A549 (cell line): ENCODE results near the gene SELENOM.

Source experiments
- CBX8 ChIP-seq: fragments of 200-600 bp; sonication (generic); IDR thresholded peaks from 2 replicates; pipeline ENCODE4 v1.6.1; 2016
- CHD4 ChIP-seq: fragments of 200-600 bp; sonication (generic); IDR thresholded peaks from 2 replicates; pipeline ENCODE4 v1.6.1; 2016; ENCODE audit warnings: antibody characterized with exemption, mild to moderate bottlenecking, borderline replicate concordance
- CTCF ChIP-seq: fragments of >200 bp; sonication (Bioruptor Twin); formaldehyde crosslinking; IDR thresholded peaks from 3 replicates; pipeline ENCODE4 v1.5.1; 2016
- JUN ChIP-seq, 2 experiments: fragments of >200 bp; sonication (Bioruptor Twin); formaldehyde crosslinking; IDR thresholded peaks; 2 replicates in 1 of 2; 3 replicates in 1 of 2; pipeline ENCODE4 v1.6.1; 2016 to 2017
- RAD21 ChIP-seq, 2 experiments: fragments of >200 bp in 1 of 2; sonication (Bioruptor Twin) in 1 of 2; formaldehyde crosslinking in 1 of 2; IDR thresholded peaks in 1 of 2; conservative IDR thresholded peaks in 1 of 2; 2 replicates in 1 of 2; 3 replicates in 1 of 2; pipeline ENCODE4 v1.6.1; 2012 to 2018; ENCODE audit warnings: inconsistent platforms in 1 of 2
- RCOR1 ChIP-seq: fragments of 150-350 bp; IDR thresholded peaks from 2 replicates; pipeline ENCODE4 v1.6.1; 2014; ENCODE audit warnings: antibody characterized with exemption, low read length, low read depth
- TFCP2L1 ChIP-seq: fragments of 250-450 bp; sonication (Bioruptor Pico); IDR thresholded peaks from 2 replicates; pipeline ENCODE4 v1.5.0; 2021; ENCODE audit warnings: mild to moderate bottlenecking
- TF ChIP-seq, protein P1 (sequence below): IDR thresholded peaks from 2 replicates; pipeline ENCODE4 v1.6.1; 2012

DNA sequence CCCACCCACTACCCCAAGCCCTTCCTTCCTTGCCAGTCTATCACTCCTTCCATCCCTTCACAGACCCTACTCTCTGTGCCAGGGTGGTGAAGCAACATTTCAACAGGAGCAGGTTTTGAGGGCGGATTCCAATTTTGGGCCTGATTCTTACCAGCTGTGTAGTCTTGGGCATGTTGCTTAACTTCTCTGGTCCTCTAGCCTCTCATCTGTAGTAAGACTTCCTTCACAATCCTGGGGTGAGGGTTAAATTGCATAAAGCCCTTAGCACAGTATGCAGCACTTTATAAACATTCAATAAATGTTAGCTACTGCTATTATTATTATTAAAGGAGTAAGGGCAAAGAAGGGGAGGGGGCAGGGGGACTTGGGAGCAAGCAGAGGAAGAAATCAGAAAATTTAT is 47.6 kb upstream of the SELENOM start:
- no peak for TF ChIP-seq RAD21 (conservative IDR thresholded peaks at IDR 0.05 in 1 of 2, IDR thresholded peaks at IDR 0.05 in 1 of 2)
- no peak for TF ChIP-seq CTCF
- TF ChIP-seq TFCP2L1 (CRISPR knock-in tag), result no peak
- TF ChIP-seq JUN (IDR thresholded peaks at IDR 0.05), result no peak
- TF ChIP-seq CBX8, result no peak
- no peak for TF ChIP-seq RCOR1
- TF ChIP-seq, protein P1, sequence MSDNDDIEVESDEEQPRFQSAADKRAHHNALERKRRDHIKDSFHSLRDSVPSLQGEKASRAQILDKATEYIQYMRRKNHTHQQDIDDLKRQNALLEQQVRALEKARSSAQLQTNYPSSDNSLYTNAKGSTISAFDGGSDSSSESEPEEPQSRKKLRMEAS, result no peak
- no peak for TF ChIP-seq CHD4
